NCI-H2107 treated with DMSO at 0.1 percent for 48 hours (cell line): ENCODE data around the gene LCN10.

Experiments used
- DNase-seq: peaks from one replicate; lab custom pipeline; 2025; ENCODE audit not compliant: unreplicated experiment; lab: John Stamatoyannopoulos, UW

Gene LCN10

GRCh38 chr9:136690104-136690805, 52.5 kb downstream of the LCN10 start:
- no peak for DNase-seq

- no peak for DNase-seq
Observed at GRCh38 chr9:136689108-136689460, 53.7 kb downstream of the LCN10 start.

- no peak for DNase-seq
Observed at GRCh38 chr9:136688274-136689107, 54.2 kb downstream of the LCN10 start.
